RWPE2 (cell line): Measurements from ENCODE around the gene TH.
A peak's percentile ranks its signal among the peaks of the same experiment; 100 is the strongest.
"Not testable (repeated sequence)": the region's sequence is repeated elsewhere in the genome, so short reads cannot be mapped to it uniquely, and the experiment has no call there.

Source experiments
- ATAC-seq: fragments of 200-7000 bp; cut with Tn5 transposase; 3 replicates; pipeline ENCODE4 v1.9.1; 2021; ENCODE audit warnings: low read depth
- DNase-seq: peaks from one replicate; pipeline ENCODE4 v3.0.0-alpha.2; 2020; ENCODE audit warnings: low spot score
- H3K27ac ChIP-seq: fragments of 450-650 bp; 2 replicates; pipeline ENCODE4 v1.5.1; 2017; ENCODE audit warnings: mild to moderate bottlenecking; ENCODE audit not compliant: poor library complexity, severe bottlenecking
- H3K27me3 ChIP-seq: fragments of 250-450 bp; sonication (Bioruptor Pico); 2 replicates; pipeline ENCODE4 v1.5.1; 2021; ENCODE audit warnings: mild to moderate bottlenecking, moderate library complexity; ENCODE audit not compliant: insufficient read depth, poor library complexity, severe bottlenecking
- H3K36me3 ChIP-seq: fragments of 250-450 bp; sonication (Bioruptor Pico); 2 replicates; pipeline ENCODE4 v1.5.1; 2020; ENCODE audit warnings: low read depth, mild to moderate bottlenecking, moderate library complexity
- H3K4me1 ChIP-seq: fragments of 250-450 bp; sonication (Bioruptor Pico); 2 replicates; pipeline ENCODE4 v1.5.1; 2021; ENCODE audit warnings: mild to moderate bottlenecking, moderate library complexity; ENCODE audit not compliant: insufficient read depth, poor library complexity, severe bottlenecking
- H3K4me3 ChIP-seq: fragments of 250-450 bp; sonication (Bioruptor Pico); 2 replicates; pipeline ENCODE4 v1.5.1; 2021; ENCODE audit warnings: mild to moderate bottlenecking, moderate library complexity; ENCODE audit not compliant: severe bottlenecking
- H3K9me3 ChIP-seq: fragments of 250-450 bp; sonication (Bioruptor Pico); 2 replicates; pipeline ENCODE4 v1.5.1; 2021; ENCODE audit warnings: mild to moderate bottlenecking, moderate library complexity; ENCODE audit not compliant: severe bottlenecking
- CTCF ChIP-seq: fragments of 450-650 bp; IDR thresholded peaks from one replicate; pipeline ENCODE4 v1.5.1; 2017; ENCODE audit warnings: mild to moderate bottlenecking, moderate library complexity; ENCODE audit not compliant: poor library complexity, severe bottlenecking

The TH gene

GRCh38 chr11:2127482-2128129 lies 44.0 kb downstream of the TH start:
- Histone ChIP-seq H3K36me3 (no peaks in the 10 kb centered on the region), H3K27me3 (peaks cover under 1% of the 10 kb centered on the region), H3K4me3 (no peak overlapping the region), H3K9me3 (no peaks in the 10 kb centered on the region), H3K4me1 (no peaks in the 10 kb centered on the region), H3K27ac (no peak overlapping the region)
- ATAC-seq (no peak), DNase-seq (no peak)
- TF ChIP-seq CTCF = no peak

- no peaks in the 10 kb centered on the region for H3K9me3 ChIP-seq
- no peak for ATAC-seq
- H3K36me3 ChIP-seq = no peaks in the 10 kb centered on the region
- H3K27ac ChIP-seq = no peak overlapping the region
- TF ChIP-seq CTCF = no peak
- DNase-seq = no peak
- no peaks in the 10 kb centered on the region for H3K27me3 ChIP-seq
- H3K4me3 ChIP-seq = no peak overlapping the region
- no peaks in the 10 kb centered on the region for H3K4me1 ChIP-seq
Observed at GRCh38 chr11:2126520-2127085, 45.0 kb downstream of the TH start.

GRCh38 chr11:2124736-2125484 lies 46.7 kb downstream of the TH start:
- DNase-seq, H3K27me3 ChIP-seq, H3K9me3 ChIP-seq, ATAC-seq, H3K4me1 ChIP-seq, H3K27ac ChIP-seq, H3K36me3 ChIP-seq, H3K4me3 ChIP-seq: not testable (repeated sequence)

- H3K36me3 ChIP-seq = no peaks in the 10 kb centered on the region
- TF ChIP-seq CTCF = no peak
- H3K4me3 ChIP-seq = no peak overlapping the region
- H3K9me3 ChIP-seq = no peaks in the 10 kb centered on the region
- peak; percentile 42 for DNase-seq
- no peak overlapping the region for H3K27ac ChIP-seq
- H3K4me1 ChIP-seq = no peaks in the 10 kb centered on the region
- no peak for ATAC-seq
- H3K27me3 ChIP-seq = no peaks in the 10 kb centered on the region
Observed at GRCh38 chr11:2123628-2123960, 48.0 kb downstream of the TH start.

- no peak overlapping the region for H3K27ac ChIP-seq
- no peaks in the 10 kb centered on the region for H3K27me3 ChIP-seq
- no peak for TF ChIP-seq CTCF
- peak; percentile 33 for DNase-seq
- no peaks in the 10 kb centered on the region for H3K36me3 ChIP-seq
- no peak overlapping the region for H3K4me3 ChIP-seq
- no peak for ATAC-seq
- no peaks in the 10 kb centered on the region for H3K9me3 ChIP-seq
- no peaks in the 10 kb centered on the region for H3K4me1 ChIP-seq
Observed at GRCh38 chr11:2122907-2123627, 48.5 kb downstream of the TH start.
